Bronchial epithelial cell (primary cell): Measurements from ENCODE around the gene SHISA5. TPM values are rescaled to one million over a fixed set of nuclear protein-coding genes. Genes with fewer than 3 reads are reported as not detected.

Experiments
- DNase-seq: peaks from one replicate; pipeline ENCODE4 v3.0.0-alpha.2; 2010; ENCODE audit warnings: low read depth
- FAIRE-seq: peaks from 2 replicates; lab custom pipeline; 2011; peaks lifted over from hg19 to GRCh38; lab: Jason Lieb, UNC
- H3K27me3 ChIP-seq: 2 replicates; pipeline ENCODE4 v1.5.1; 2011; ENCODE audit warnings: low read length; ENCODE audit not compliant: control insufficient read depth, insufficient read depth
- H3K36me3 ChIP-seq: 2 replicates; pipeline ENCODE4 v1.5.1; 2011; ENCODE audit warnings: low read length; ENCODE audit not compliant: control insufficient read depth, insufficient read depth
- H3K4me3 ChIP-seq: 2 replicates; pipeline ENCODE4 v1.5.1; 2011; ENCODE audit warnings: mild to moderate bottlenecking, low read depth, low read length, control low read depth
- total RNA-seq: library from RNA; depleted of rRNA; stranded (reverse); fragments of >200 nt; gene quantifications from 2 replicates; pipeline ENCODE4 v1.2.1, GENCODE V29; 2014
- TF ChIP-seq, protein P1 (sequence below): IDR thresholded peaks from 2 replicates; pipeline ENCODE4 v1.5.1; 2011; ENCODE audit warnings: mild to moderate bottlenecking, moderate library complexity, low read length, control low read depth, inconsistent platforms; ENCODE audit not compliant: insufficient read depth, severe bottlenecking

SHISA5 gene
- total RNA-seq, 1 donor from 2014 or later, result 87.1 TPM

DNA sequence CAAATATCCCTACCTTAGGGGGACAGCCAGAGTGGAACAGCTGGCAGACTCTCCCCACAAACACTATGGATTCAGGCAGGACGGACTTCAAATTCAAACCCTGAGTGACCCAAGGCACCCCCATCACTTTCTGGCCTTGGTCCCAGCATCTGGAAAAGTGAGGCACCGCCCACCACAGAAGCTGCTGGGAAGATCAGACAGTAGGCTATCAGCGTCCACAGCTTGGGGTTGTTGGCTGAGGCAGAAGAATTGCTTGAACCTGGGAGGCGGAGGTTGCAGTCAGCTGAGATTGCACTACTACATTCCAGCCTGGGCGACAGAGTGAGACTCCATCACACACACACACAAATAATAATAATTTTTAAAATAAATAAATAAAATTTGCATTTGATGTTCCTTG, 44.2 kb upstream of the SHISA5 start:
- no peak for DNase-seq
- no peak for FAIRE-seq
- H3K36me3 ChIP-seq, result peaks cover 16% of the 10 kb centered on the region
- no peak overlapping the region for H3K4me3 ChIP-seq
- no peaks in the 10 kb centered on the region for H3K27me3 ChIP-seq
- TF ChIP-seq, protein P1, sequence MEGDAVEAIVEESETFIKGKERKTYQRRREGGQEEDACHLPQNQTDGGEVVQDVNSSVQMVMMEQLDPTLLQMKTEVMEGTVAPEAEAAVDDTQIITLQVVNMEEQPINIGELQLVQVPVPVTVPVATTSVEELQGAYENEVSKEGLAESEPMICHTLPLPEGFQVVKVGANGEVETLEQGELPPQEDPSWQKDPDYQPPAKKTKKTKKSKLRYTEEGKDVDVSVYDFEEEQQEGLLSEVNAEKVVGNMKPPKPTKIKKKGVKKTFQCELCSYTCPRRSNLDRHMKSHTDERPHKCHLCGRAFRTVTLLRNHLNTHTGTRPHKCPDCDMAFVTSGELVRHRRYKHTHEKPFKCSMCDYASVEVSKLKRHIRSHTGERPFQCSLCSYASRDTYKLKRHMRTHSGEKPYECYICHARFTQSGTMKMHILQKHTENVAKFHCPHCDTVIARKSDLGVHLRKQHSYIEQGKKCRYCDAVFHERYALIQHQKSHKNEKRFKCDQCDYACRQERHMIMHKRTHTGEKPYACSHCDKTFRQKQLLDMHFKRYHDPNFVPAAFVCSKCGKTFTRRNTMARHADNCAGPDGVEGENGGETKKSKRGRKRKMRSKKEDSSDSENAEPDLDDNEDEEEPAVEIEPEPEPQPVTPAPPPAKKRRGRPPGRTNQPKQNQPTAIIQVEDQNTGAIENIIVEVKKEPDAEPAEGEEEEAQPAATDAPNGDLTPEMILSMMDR, result no peak

DNA sequence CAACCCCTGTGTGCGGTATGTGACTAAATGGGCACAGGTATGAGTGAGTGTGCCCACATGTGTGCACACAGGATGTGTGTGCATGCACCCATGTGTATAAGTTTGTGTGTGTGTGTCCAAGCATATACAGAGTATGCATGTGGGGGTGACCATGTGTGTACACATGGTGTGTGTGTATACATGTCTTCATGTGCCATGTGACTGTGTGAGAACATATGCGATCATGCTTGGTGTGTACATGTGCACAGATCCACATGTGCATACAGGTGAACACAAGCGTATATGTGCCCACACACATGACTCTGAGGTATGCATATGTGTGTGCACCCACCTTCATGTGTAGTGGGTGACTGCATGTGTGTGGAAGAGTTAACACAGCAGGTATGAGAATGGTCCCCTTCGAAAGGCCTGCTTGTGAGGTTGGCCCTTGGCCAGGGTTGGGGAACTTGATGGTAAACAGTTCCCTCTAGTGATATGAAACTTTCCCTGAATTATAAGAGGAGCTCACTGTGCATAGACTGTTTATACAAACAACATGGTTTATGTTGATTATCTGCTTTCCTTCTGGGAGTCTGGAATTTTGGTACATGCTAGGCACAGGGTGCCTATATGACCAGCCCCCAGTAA, 42.3 kb upstream of the SHISA5 start:
- H3K36me3 ChIP-seq, result peaks cover 17% of the 10 kb centered on the region
- H3K27me3 ChIP-seq, result no peaks in the 10 kb centered on the region
- TF ChIP-seq, protein P1, result no peak
- FAIRE-seq (peak; percentile 96), DNase-seq (no peak)
- no peak overlapping the region for H3K4me3 ChIP-seq

GRCh38 chr3:48544141-48544540, 40.2 kb upstream of the SHISA5 start:
- peaks cover 21% of the 10 kb centered on the region for H3K36me3 ChIP-seq
- FAIRE-seq, result no peak

GRCh38 chr3:48543271-48543866, 39.4 kb upstream of the SHISA5 start:
- DNase-seq (no peak), FAIRE-seq (no peak)
- Histone ChIP-seq H3K4me3 (no peak overlapping the region), H3K36me3 (peaks cover 20% of the 10 kb centered on the region), H3K27me3 (no peaks in the 10 kb centered on the region)
- TF ChIP-seq, protein P1, result no peak

More at GRCh38 chr3:48544141-48544540, 40.2 kb upstream of the SHISA5 start:
- Histone ChIP-seq H3K27me3 (no peaks in the 10 kb centered on the region), H3K4me3 (no peak overlapping the region)
- TF ChIP-seq, protein P1, result no peak
- no peak for DNase-seq

GRCh38 chr3:48538451-48538850, 34.5 kb upstream of the SHISA5 start:
- H3K4me3 ChIP-seq, result no peak overlapping the region
- FAIRE-seq, result peak; percentile 52
- no peaks in the 10 kb centered on the region for H3K27me3 ChIP-seq
- no peak for DNase-seq
- H3K36me3 ChIP-seq, result peaks cover 22% of the 10 kb centered on the region
- TF ChIP-seq, protein P1, result no peak

DNA sequence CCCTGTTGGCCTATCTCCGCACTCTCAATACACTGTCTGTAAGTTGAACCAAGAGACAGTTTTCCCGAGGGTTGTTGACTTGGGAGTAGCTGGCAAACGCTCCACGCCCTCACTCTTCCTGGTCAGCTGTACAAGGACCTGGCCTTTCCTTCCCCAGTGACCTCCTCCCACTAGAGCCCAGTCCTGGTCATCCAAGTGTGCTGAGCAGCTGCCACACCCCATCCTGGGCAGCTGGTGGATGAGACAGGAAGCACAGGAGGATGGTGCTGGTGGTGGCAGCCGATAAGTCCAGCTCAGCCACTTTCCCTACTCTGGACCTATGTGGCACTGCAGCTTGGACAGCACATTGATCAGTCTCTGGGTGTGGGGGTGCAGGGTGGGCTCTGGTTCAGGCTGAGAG, 32.8 kb upstream of the SHISA5 start:
- DNase-seq (no peak), FAIRE-seq (no peak)
- TF ChIP-seq, protein P1, result no peak
- Histone ChIP-seq H3K4me3 (no peak overlapping the region), H3K36me3 (peaks cover 16% of the 10 kb centered on the region), H3K27me3 (no peaks in the 10 kb centered on the region)
